ENCODE measurements around the gene AKT1. TPM values are rescaled to one million over a fixed set of nuclear protein-coding genes. Genes with fewer than 3 reads are reported as not detected.
"Not testable (repeated sequence)": the region's sequence is repeated elsewhere in the genome, so short reads cannot be mapped to it uniquely, and the experiment has no call there.

Gene AKT1
- polyA plus RNA-seq, 1 donor, result 97.5 TPM

GRCh38 chr14:104757238-104757585 is 38.3 kb downstream of the AKT1 start:
- Histone ChIP-seq H3K4me3 (ENCODE audit: low read length) (no peak overlapping the region), H3K27ac (ENCODE audit: low read length) (no peak overlapping the region), H3K9me3 (ENCODE audit: control insufficient read depth, low read depth, low read length) (peaks cover 1% of the 10 kb centered on the region), H3K4me1 (ENCODE audit: control insufficient read depth, insufficient read depth, low read length) (peaks cover 21% of the 10 kb centered on the region), H3K27me3 (ENCODE audit: control insufficient read depth, insufficient read depth, low read length) (no peaks in the 10 kb centered on the region), H3K36me3 (ENCODE audit: control insufficient read depth, insufficient read depth, low read length) (peaks cover 67% of the 10 kb centered on the region)
- no CpG with 5 or more reads among the region's 10 CpGs for WGBS (ENCODE audit: insufficient coverage, low lambda C conversion rate)
- DNase-seq, result no peak

GRCh38 chr14:104756477-104757237 is 38.9 kb downstream of the AKT1 start:
- no peaks in the 10 kb centered on the region for H3K27me3 ChIP-seq (ENCODE audit: control insufficient read depth, insufficient read depth, low read length)
- peaks cover 26% of the 10 kb centered on the region for H3K4me1 ChIP-seq (ENCODE audit: control insufficient read depth, insufficient read depth, low read length)
- peaks cover 62% of the 10 kb centered on the region for H3K36me3 ChIP-seq (ENCODE audit: control insufficient read depth, insufficient read depth, low read length)
- no peak for DNase-seq
- no CpG with 5 or more reads among the region's 27 CpGs for WGBS (ENCODE audit: insufficient coverage, low lambda C conversion rate)
- no peak overlapping the region for H3K4me3 ChIP-seq (ENCODE audit: low read length)
- no peak overlapping the region for H3K27ac ChIP-seq (ENCODE audit: low read length)
- H3K9me3 ChIP-seq (ENCODE audit: control insufficient read depth, low read depth, low read length), result peaks cover 6% of the 10 kb centered on the region

- H3K27me3 ChIP-seq (ENCODE audit: control insufficient read depth, insufficient read depth, low read length), result no peaks in the 10 kb centered on the region
- WGBS (ENCODE audit: insufficient coverage, low lambda C conversion rate), result no CpG with 5 or more reads among the region's 11 CpGs
- DNase-seq, result peak in 1 of 2 donors; percentile 37
- H3K36me3 ChIP-seq (ENCODE audit: control insufficient read depth, insufficient read depth, low read length), result peaks cover 52% of the 10 kb centered on the region
- no peak overlapping the region for H3K4me3 ChIP-seq (ENCODE audit: low read length)
- H3K4me1 ChIP-seq (ENCODE audit: control insufficient read depth, insufficient read depth, low read length), result peaks cover 26% of the 10 kb centered on the region
- peaks cover 6% of the 10 kb centered on the region for H3K9me3 ChIP-seq (ENCODE audit: control insufficient read depth, low read depth, low read length)
- no peak overlapping the region for H3K27ac ChIP-seq (ENCODE audit: low read length)
These were observed 39.9 kb downstream of the AKT1 start for GRCh38 chr14:104755621-104756020.

- DNase-seq, result no peak
- no CpG with 5 or more reads among the region's 13 CpGs for WGBS (ENCODE audit: insufficient coverage, low lambda C conversion rate)
- H3K4me1 ChIP-seq (ENCODE audit: control insufficient read depth, insufficient read depth, low read length), result peaks cover 31% of the 10 kb centered on the region
- peak overlapping the region; percentile 87 for H3K4me3 ChIP-seq (ENCODE audit: low read length)
- no peak overlapping the region for H3K27ac ChIP-seq (ENCODE audit: low read length)
- H3K36me3 ChIP-seq (ENCODE audit: control insufficient read depth, insufficient read depth, low read length), result peaks cover 39% of the 10 kb centered on the region
- no peaks in the 10 kb centered on the region for H3K27me3 ChIP-seq (ENCODE audit: control insufficient read depth, insufficient read depth, low read length)
- peaks cover 6% of the 10 kb centered on the region for H3K9me3 ChIP-seq (ENCODE audit: control insufficient read depth, low read depth, low read length)
These were observed 41.2 kb downstream of the AKT1 start for GRCh38 chr14:104754213-104754851.

GRCh38 chr14:104753528-104754212 is 41.9 kb downstream of the AKT1 start:
- Histone ChIP-seq H3K9me3 (ENCODE audit: control insufficient read depth, low read depth, low read length) (peaks cover 6% of the 10 kb centered on the region), H3K4me3 (ENCODE audit: low read length) (peak overlapping the region; percentile 87), H3K27me3 (ENCODE audit: control insufficient read depth, insufficient read depth, low read length) (no peaks in the 10 kb centered on the region), H3K36me3 (ENCODE audit: control insufficient read depth, insufficient read depth, low read length) (peaks cover 32% of the 10 kb centered on the region), H3K27ac (ENCODE audit: low read length) (peak overlapping the region; percentile 89), H3K4me1 (ENCODE audit: control insufficient read depth, insufficient read depth, low read length) (peaks cover 37% of the 10 kb centered on the region)
- WGBS (ENCODE audit: insufficient coverage, low lambda C conversion rate), result no CpG with 5 or more reads among the region's 30 CpGs
- peak in 1 of 2 donors; percentile 48 for DNase-seq

- no peaks in the 10 kb centered on the region for H3K27me3 ChIP-seq (ENCODE audit: control insufficient read depth, insufficient read depth, low read length)
- H3K27ac ChIP-seq (ENCODE audit: low read length), result peak within 1 kb of the TSS; percentile 89
- WGBS (ENCODE audit: insufficient coverage, low lambda C conversion rate), result no CpG with 5 or more reads among the region's 95 CpGs
- peaks cover 6% of the 10 kb centered on the region for H3K9me3 ChIP-seq (ENCODE audit: control insufficient read depth, low read depth, low read length)
- H3K36me3 ChIP-seq (ENCODE audit: control insufficient read depth, insufficient read depth, low read length), result peaks cover 27% of the 10 kb centered on the region
- DNase-seq, result peak; percentile 100
- peaks cover 40% of the 10 kb centered on the region for H3K4me1 ChIP-seq (ENCODE audit: control insufficient read depth, insufficient read depth, low read length)
- peak within 1 kb of the TSS; percentile 87 for H3K4me3 ChIP-seq (ENCODE audit: low read length)
These were observed 42.6 kb downstream of the AKT1 start, which contains the start of gene SIVA1 for GRCh38 chr14:104752735-104753527. SIVA1 (plus strand) TSS chr14:104753147; CDS start chr14:104753202, 55 bp downstream.

- Histone ChIP-seq H3K4me3 (ENCODE audit: low read length) (peak overlapping the region; percentile 51), H3K27me3 (ENCODE audit: control insufficient read depth, insufficient read depth, low read length) (no peaks in the 10 kb centered on the region), H3K36me3 (ENCODE audit: control insufficient read depth, insufficient read depth, low read length) (peaks cover 22% of the 10 kb centered on the region), H3K9me3 (ENCODE audit: control insufficient read depth, low read depth, low read length) (peaks cover 6% of the 10 kb centered on the region), H3K27ac (ENCODE audit: low read length) (peak overlapping the region; percentile 89), H3K4me1 (ENCODE audit: control insufficient read depth, insufficient read depth, low read length) (peaks cover 43% of the 10 kb centered on the region)
- no CpG with 5 or more reads among the region's 21 CpGs for WGBS (ENCODE audit: insufficient coverage, low lambda C conversion rate)
- no peak for DNase-seq
These were observed 43.2 kb downstream of the AKT1 start for GRCh38 chr14:104752423-104752734.

- no peak for DNase-seq
- H3K9me3 ChIP-seq (ENCODE audit: control insufficient read depth, low read depth, low read length), result peaks cover 6% of the 10 kb centered on the region
- peak overlapping the region; percentile 51 for H3K4me3 ChIP-seq (ENCODE audit: low read length)
- H3K4me1 ChIP-seq (ENCODE audit: control insufficient read depth, insufficient read depth, low read length), result peaks cover 43% of the 10 kb centered on the region
- no peaks in the 10 kb centered on the region for H3K27me3 ChIP-seq (ENCODE audit: control insufficient read depth, insufficient read depth, low read length)
- WGBS (ENCODE audit: insufficient coverage, low lambda C conversion rate), result no CpG with 5 or more reads among the region's 90 CpGs
- peaks cover 16% of the 10 kb centered on the region for H3K36me3 ChIP-seq (ENCODE audit: control insufficient read depth, insufficient read depth, low read length)
- peak overlapping the region; percentile 89 for H3K27ac ChIP-seq (ENCODE audit: low read length)
These were observed 43.8 kb downstream of the AKT1 start for GRCh38 chr14:104751539-104752422.

GRCh38 chr14:104750753-104751057 is 44.8 kb downstream of the AKT1 start:
- H3K4me1 ChIP-seq (ENCODE audit: control insufficient read depth, insufficient read depth, low read length), result peaks cover 41% of the 10 kb centered on the region
- H3K36me3 ChIP-seq (ENCODE audit: control insufficient read depth, insufficient read depth, low read length); H3K27me3 ChIP-seq (ENCODE audit: control insufficient read depth, insufficient read depth, low read length); H3K9me3 ChIP-seq (ENCODE audit: control insufficient read depth, low read depth, low read length); H3K4me3 ChIP-seq (ENCODE audit: low read length); H3K27ac ChIP-seq (ENCODE audit: low read length); DNase-seq: not testable (repeated sequence)
- WGBS (ENCODE audit: insufficient coverage, low lambda C conversion rate), result no CpG with 5 or more reads among the region's 5 CpGs

All from large intestine (tissue), 3 donors.